SU-DHL-6 (cell line): Measurements from ENCODE around the gene THOC6.
"Not testable (repeated sequence)": the region's sequence is repeated elsewhere in the genome, so short reads cannot be mapped to it uniquely, and the experiment has no call there.

Experiments used
- H2AFZ ChIP-seq: fragments of 200-600 bp; sonication (generic); 2 replicates; pipeline ENCODE4 v1.6.1; 2014; ENCODE audit warnings: low read depth, mild to moderate bottlenecking, moderate library complexity, mixed read lengths, antibody characterized with exemption, low read length; ENCODE audit not compliant: severe bottlenecking
- H3F3A ChIP-seq: fragments of 200-600 bp; shearing (Covaris generic); 2 replicates; pipeline ENCODE4 v1.6.0; 2016; ENCODE audit warnings: antibody characterized with exemption, mild to moderate bottlenecking; ENCODE audit not compliant: insufficient read depth
- H3K27ac ChIP-seq: fragments of 200-600 bp; sonication (generic); 2 replicates; pipeline ENCODE4 v1.5.1; 2016; ENCODE audit warnings: low read depth, mild to moderate bottlenecking, low read length, moderate library complexity, mixed read lengths
- H3K27me3 ChIP-seq: fragments of 200-600 bp; sonication (generic), shearing (Covaris generic); 2 replicates; pipeline ENCODE4 v1.6.0; 2014; ENCODE audit warnings: mild to moderate bottlenecking, low read length
- H3K36me3 ChIP-seq: fragments of 200-600 bp; sonication (generic); 2 replicates; pipeline ENCODE4 v1.6.1; 2014; ENCODE audit warnings: mild to moderate bottlenecking, low read length, mixed read lengths
- H3K4me2 ChIP-seq: fragments of 300-600, 200-600 bp; shearing (Covaris generic), sonication (generic); 2 replicates; pipeline ENCODE4 v1.6.0; 2014; ENCODE audit warnings: low read length, low read depth, mild to moderate bottlenecking; ENCODE audit not compliant: poor library complexity, severe bottlenecking
- H3K4me3 ChIP-seq: fragments of 200-600 bp; sonication (generic); 2 replicates; pipeline ENCODE4 v1.5.1; 2014; ENCODE audit warnings: antibody characterized with exemption, low read length, mild to moderate bottlenecking, mixed read lengths; ENCODE audit not compliant: insufficient read depth, poor library complexity, severe bottlenecking
- H3K79me2 ChIP-seq: fragments of 200-600 bp; sonication (generic); 2 replicates; pipeline ENCODE4 v1.6.1; 2014; ENCODE audit warnings: mild to moderate bottlenecking, low read length, moderate library complexity; ENCODE audit not compliant: insufficient read depth
- H3K9ac ChIP-seq: fragments of 200-600 bp; sonication (generic); 2 replicates; pipeline ENCODE4 v1.7.0; 2014; ENCODE audit warnings: mild to moderate bottlenecking, low read length
- H3K9me2 ChIP-seq: fragments of 200-600 bp; sonication (generic); replicated peaks from 2 replicates; pipeline ENCODE4 v1.6.1; 2014; ENCODE audit warnings: low read length; ENCODE audit not compliant: insufficient read depth
- H3K9me3 ChIP-seq: fragments of 200-600 bp; sonication (generic); 2 replicates; pipeline ENCODE4 v1.6.1; 2014; ENCODE audit warnings: low read length, mixed read lengths; ENCODE audit not compliant: insufficient read depth
- H4K20me1 ChIP-seq: fragments of 200-600 bp; sonication (generic); 2 replicates; pipeline ENCODE4 v1.6.1; 2014; ENCODE audit warnings: low read depth, mild to moderate bottlenecking, antibody characterized with exemption, low read length, moderate library complexity, mixed read lengths
- CTCF ChIP-seq: fragments of 200-600 bp; sonication (generic); IDR thresholded peaks from one replicate; pipeline ENCODE4 v1.5.1; 2017; ENCODE audit warnings: antibody characterized with exemption, mild to moderate bottlenecking, low read length, moderate library complexity; ENCODE audit not compliant: insufficient read depth, poor library complexity, severe bottlenecking
- EZH2phosphoT487 ChIP-seq: fragments of 200-600 bp; sonication (generic), shearing (Covaris generic); conservative IDR thresholded peaks from 2 replicates; pipeline ENCODE4 v1.6.1; 2018; ENCODE audit warnings: mild to moderate bottlenecking, antibody characterized with exemption, low read length, moderate library complexity, mixed read lengths

The THOC6 gene

GRCh38 chr16:3051009-3051408 is 27.2 kb downstream of the THOC6 start:
- no peak overlapping the region for H3K27ac ChIP-seq
- H3K79me2 ChIP-seq = no peaks in the 10 kb centered on the region
- H4K20me1 ChIP-seq = no peaks in the 10 kb centered on the region
- no peak overlapping the region for H3K4me2 ChIP-seq
- no peak overlapping the region for H2AFZ ChIP-seq
- TF ChIP-seq EZH2phosphoT487 (no peak), CTCF (no peak)
- no peaks in the 10 kb centered on the region for H3K36me3 ChIP-seq
- H3K9me2 ChIP-seq = no peaks in the 10 kb centered on the region
- H3F3A ChIP-seq = no peaks in the 10 kb centered on the region
- H3K9ac ChIP-seq = no peak overlapping the region
- no peaks in the 10 kb centered on the region for H3K27me3 ChIP-seq
- H3K4me3 ChIP-seq = no peak overlapping the region
- no peaks in the 10 kb centered on the region for H3K9me3 ChIP-seq

- no peaks in the 10 kb centered on the region for H3K27me3 ChIP-seq
- H3K4me2 ChIP-seq = no peak overlapping the region
- H3K9ac ChIP-seq = no peak overlapping the region
- no peak for TF ChIP-seq EZH2phosphoT487
- no peak for TF ChIP-seq CTCF
- no peaks in the 10 kb centered on the region for H3K36me3 ChIP-seq
- no peaks in the 10 kb centered on the region for H3K9me3 ChIP-seq
- H3F3A ChIP-seq = no peaks in the 10 kb centered on the region
- no peak overlapping the region for H2AFZ ChIP-seq
- H3K27ac ChIP-seq = no peak overlapping the region
- H3K9me2 ChIP-seq = no peaks in the 10 kb centered on the region
- H4K20me1 ChIP-seq = no peaks in the 10 kb centered on the region
- H3K4me3 ChIP-seq = no peak overlapping the region
- H3K79me2 ChIP-seq = no peaks in the 10 kb centered on the region
Observed at GRCh38 chr16:3051494-3051893, 27.7 kb downstream of the THOC6 start.

- not testable (repeated sequence) for H3K9ac ChIP-seq, H3K27me3 ChIP-seq, H3K4me2 ChIP-seq, H3K4me3 ChIP-seq, H3K79me2 ChIP-seq, H3K9me2 ChIP-seq, H2AFZ ChIP-seq, H3F3A ChIP-seq, H4K20me1 ChIP-seq, H3K9me3 ChIP-seq, H3K36me3 ChIP-seq, H3K27ac ChIP-seq
Observed at GRCh38 chr16:3052571-3053329, 28.9 kb downstream of the THOC6 start.

GRCh38 chr16:3053330-3053710 is 29.5 kb downstream of the THOC6 start:
- H3K9me3 ChIP-seq, H2AFZ ChIP-seq, H4K20me1 ChIP-seq, H3K9me2 ChIP-seq, H3K4me3 ChIP-seq, H3K9ac ChIP-seq, H3K27me3 ChIP-seq, H3K27ac ChIP-seq, H3F3A ChIP-seq, H3K79me2 ChIP-seq, H3K36me3 ChIP-seq, H3K4me2 ChIP-seq: not testable (repeated sequence)
